NCI-H2081 (cell line): Measurements from ENCODE around the gene SLC25A22.

Experiments used
- DNase-seq, 2 experiments: peaks; one replicate each; lab custom pipeline; 2025; lab: John Stamatoyannopoulos, UW

The SLC25A22 gene

GRCh38 chr11:746289-747157, 51.6 kb downstream of the SLC25A22 start:
- peak in 1 of 2 experiments; percentile 71 for DNase-seq

- no peak for DNase-seq
These were observed 52.7 kb downstream of the SLC25A22 start for GRCh38 chr11:745428-745827.

- no peak for DNase-seq
These were observed 55.4 kb downstream of the SLC25A22 start for GRCh38 chr11:742571-743201.

GRCh38 chr11:742156-742546, 55.9 kb downstream of the SLC25A22 start:
- DNase-seq, result no peak
